ENCODE measurements around the gene RYR3.

Gene RYR3

GRCh38 chr15:33454346-33454745 is 143.6 kb downstream of the RYR3 start:
- H3K9ac ChIP-seq: no peak overlapping the region
- no peaks in the 10 kb centered on the region for H3K79me2 ChIP-seq (ENCODE audit: insufficient read depth, low read depth)
- TF ChIP-seq, protein P1, sequence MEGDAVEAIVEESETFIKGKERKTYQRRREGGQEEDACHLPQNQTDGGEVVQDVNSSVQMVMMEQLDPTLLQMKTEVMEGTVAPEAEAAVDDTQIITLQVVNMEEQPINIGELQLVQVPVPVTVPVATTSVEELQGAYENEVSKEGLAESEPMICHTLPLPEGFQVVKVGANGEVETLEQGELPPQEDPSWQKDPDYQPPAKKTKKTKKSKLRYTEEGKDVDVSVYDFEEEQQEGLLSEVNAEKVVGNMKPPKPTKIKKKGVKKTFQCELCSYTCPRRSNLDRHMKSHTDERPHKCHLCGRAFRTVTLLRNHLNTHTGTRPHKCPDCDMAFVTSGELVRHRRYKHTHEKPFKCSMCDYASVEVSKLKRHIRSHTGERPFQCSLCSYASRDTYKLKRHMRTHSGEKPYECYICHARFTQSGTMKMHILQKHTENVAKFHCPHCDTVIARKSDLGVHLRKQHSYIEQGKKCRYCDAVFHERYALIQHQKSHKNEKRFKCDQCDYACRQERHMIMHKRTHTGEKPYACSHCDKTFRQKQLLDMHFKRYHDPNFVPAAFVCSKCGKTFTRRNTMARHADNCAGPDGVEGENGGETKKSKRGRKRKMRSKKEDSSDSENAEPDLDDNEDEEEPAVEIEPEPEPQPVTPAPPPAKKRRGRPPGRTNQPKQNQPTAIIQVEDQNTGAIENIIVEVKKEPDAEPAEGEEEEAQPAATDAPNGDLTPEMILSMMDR (conservative IDR thresholded peaks at IDR 0.05; ENCODE audit: low read depth, low read length): no peak
- no peak overlapping the region for H3K4me2 ChIP-seq
- H3K4me3 ChIP-seq (IDR thresholded peaks at IDR 0.05; ENCODE audit: insufficient read depth, low read depth, low read length): no peak overlapping the region
- H3K36me3 ChIP-seq (ENCODE audit: insufficient read depth): no peaks in the 10 kb centered on the region
- no peak overlapping the region for H3K27ac ChIP-seq
- no peaks in the 10 kb centered on the region for H3K4me1 ChIP-seq (ENCODE audit: low read depth, poor library complexity, severe bottlenecking)
- no peaks in the 10 kb centered on the region for H3K27me3 ChIP-seq (ENCODE audit: insufficient read depth, low read depth)
- no peak overlapping the region for H2AFZ ChIP-seq (ENCODE audit: low read depth)
- H4K20me1 ChIP-seq (ENCODE audit: insufficient read depth): no peaks in the 10 kb centered on the region

GRCh38 chr15:33454996-33455395 is 144.2 kb downstream of the RYR3 start:
- Histone ChIP-seq H3K36me3 (ENCODE audit: insufficient read depth) (no peaks in the 10 kb centered on the region), H3K4me1 (ENCODE audit: low read depth, poor library complexity, severe bottlenecking) (no peaks in the 10 kb centered on the region), H4K20me1 (ENCODE audit: insufficient read depth) (no peaks in the 10 kb centered on the region), H3K27ac (no peak overlapping the region), H3K4me3 (IDR thresholded peaks at IDR 0.05; ENCODE audit: insufficient read depth, low read depth, low read length) (no peak overlapping the region), H3K27me3 (ENCODE audit: insufficient read depth, low read depth) (no peaks in the 10 kb centered on the region), H3K79me2 (ENCODE audit: insufficient read depth, low read depth) (no peaks in the 10 kb centered on the region), H3K9ac (no peak overlapping the region), H3K4me2 (no peak overlapping the region), H2AFZ (ENCODE audit: low read depth) (no peak overlapping the region)
- TF ChIP-seq, protein P1 (conservative IDR thresholded peaks at IDR 0.05; ENCODE audit: low read depth, low read length): no peak

GRCh38 chr15:33458421-33458820 is 147.7 kb downstream of the RYR3 start:
- TF ChIP-seq, protein P1 (conservative IDR thresholded peaks at IDR 0.05; ENCODE audit: low read depth, low read length): no peak
- H3K27me3 ChIP-seq (ENCODE audit: insufficient read depth, low read depth): no peaks in the 10 kb centered on the region
- no peak overlapping the region for H3K4me2 ChIP-seq

GRCh38 chr15:33460166-33460805 is 149.5 kb downstream of the RYR3 start:
- no peak overlapping the region for H3K4me3 ChIP-seq (IDR thresholded peaks at IDR 0.05; ENCODE audit: insufficient read depth, low read depth, low read length)
- no peaks in the 10 kb centered on the region for H3K79me2 ChIP-seq (ENCODE audit: insufficient read depth, low read depth)
- H2AFZ ChIP-seq (ENCODE audit: low read depth): no peak overlapping the region
- no peaks in the 10 kb centered on the region for H3K36me3 ChIP-seq (ENCODE audit: insufficient read depth)
- no peak overlapping the region for H3K27ac ChIP-seq
- H3K4me2 ChIP-seq: no peak overlapping the region
- no peaks in the 10 kb centered on the region for H3K4me1 ChIP-seq (ENCODE audit: low read depth, poor library complexity, severe bottlenecking)
- H3K9ac ChIP-seq: no peak overlapping the region
- TF ChIP-seq, protein P1 (conservative IDR thresholded peaks at IDR 0.05; ENCODE audit: low read depth, low read length): no peak
- no peaks in the 10 kb centered on the region for H3K27me3 ChIP-seq (ENCODE audit: insufficient read depth, low read depth)
- no peaks in the 10 kb centered on the region for H4K20me1 ChIP-seq (ENCODE audit: insufficient read depth)

More at GRCh38 chr15:33458421-33458820, 147.7 kb downstream of the RYR3 start:
- no peaks in the 10 kb centered on the region for H4K20me1 ChIP-seq (ENCODE audit: insufficient read depth)
- no peaks in the 10 kb centered on the region for H3K36me3 ChIP-seq (ENCODE audit: insufficient read depth)
- no peak overlapping the region for H3K27ac ChIP-seq
- H3K4me1 ChIP-seq (ENCODE audit: low read depth, poor library complexity, severe bottlenecking): no peaks in the 10 kb centered on the region
- no peaks in the 10 kb centered on the region for H3K79me2 ChIP-seq (ENCODE audit: insufficient read depth, low read depth)
- no peak overlapping the region for H3K9ac ChIP-seq
- no peak overlapping the region for H2AFZ ChIP-seq (ENCODE audit: low read depth)
- H3K4me3 ChIP-seq (IDR thresholded peaks at IDR 0.05; ENCODE audit: insufficient read depth, low read depth, low read length): no peak overlapping the region
